HFF-Myc (cell line): ENCODE measurements around the gene RFX2.

ENCODE experiments used
- DNase-seq: peaks from one replicate; pipeline ENCODE4 v3.0.0-alpha.2; 2011; ENCODE audit warnings: low read depth; ENCODE audit errors: extremely low read depth
- H3K4me3 ChIP-seq: replicated peaks from 2 replicates; pipeline ENCODE4 v1.5.1; 2011; ENCODE audit warnings: low read depth, mild to moderate bottlenecking, control low read depth, low read length
- TF ChIP-seq, protein P1 (sequence below): IDR thresholded peaks from 2 replicates; pipeline ENCODE4 v1.5.1; 2012; ENCODE audit warnings: mild to moderate bottlenecking, low read depth, low read length, control low read depth; ENCODE audit errors: missing control alignments

RFX2 gene

DNA sequence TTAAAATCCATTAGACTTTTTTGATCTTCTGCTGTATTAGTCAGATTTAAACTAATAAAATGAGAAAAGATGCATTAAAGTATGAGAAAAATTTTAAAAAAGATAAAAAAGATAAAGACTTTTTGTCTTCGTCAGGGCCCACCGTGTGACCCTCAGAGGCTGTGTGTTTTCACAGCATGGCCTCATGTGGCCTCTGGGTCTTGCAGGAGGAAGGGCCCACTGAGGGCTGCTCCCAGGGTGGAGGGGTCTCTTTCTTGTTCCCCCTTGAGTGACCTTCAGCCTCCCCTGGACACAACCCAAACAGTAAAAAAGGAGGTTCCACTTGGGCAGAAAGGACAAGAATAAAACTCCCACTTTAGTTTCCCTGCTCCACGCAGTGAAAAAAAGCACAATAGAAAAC is 75.3 kb downstream of the RFX2 start:
- TF ChIP-seq, protein P1, sequence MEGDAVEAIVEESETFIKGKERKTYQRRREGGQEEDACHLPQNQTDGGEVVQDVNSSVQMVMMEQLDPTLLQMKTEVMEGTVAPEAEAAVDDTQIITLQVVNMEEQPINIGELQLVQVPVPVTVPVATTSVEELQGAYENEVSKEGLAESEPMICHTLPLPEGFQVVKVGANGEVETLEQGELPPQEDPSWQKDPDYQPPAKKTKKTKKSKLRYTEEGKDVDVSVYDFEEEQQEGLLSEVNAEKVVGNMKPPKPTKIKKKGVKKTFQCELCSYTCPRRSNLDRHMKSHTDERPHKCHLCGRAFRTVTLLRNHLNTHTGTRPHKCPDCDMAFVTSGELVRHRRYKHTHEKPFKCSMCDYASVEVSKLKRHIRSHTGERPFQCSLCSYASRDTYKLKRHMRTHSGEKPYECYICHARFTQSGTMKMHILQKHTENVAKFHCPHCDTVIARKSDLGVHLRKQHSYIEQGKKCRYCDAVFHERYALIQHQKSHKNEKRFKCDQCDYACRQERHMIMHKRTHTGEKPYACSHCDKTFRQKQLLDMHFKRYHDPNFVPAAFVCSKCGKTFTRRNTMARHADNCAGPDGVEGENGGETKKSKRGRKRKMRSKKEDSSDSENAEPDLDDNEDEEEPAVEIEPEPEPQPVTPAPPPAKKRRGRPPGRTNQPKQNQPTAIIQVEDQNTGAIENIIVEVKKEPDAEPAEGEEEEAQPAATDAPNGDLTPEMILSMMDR, result no peak
- no peak for DNase-seq
- H3K4me3 ChIP-seq, result no peak overlapping the region

GRCh38 chr19:6034512-6034911 is 75.8 kb downstream of the RFX2 start:
- H3K4me3 ChIP-seq, result no peak overlapping the region
- TF ChIP-seq, protein P1, result no peak
- no peak for DNase-seq

DNA sequence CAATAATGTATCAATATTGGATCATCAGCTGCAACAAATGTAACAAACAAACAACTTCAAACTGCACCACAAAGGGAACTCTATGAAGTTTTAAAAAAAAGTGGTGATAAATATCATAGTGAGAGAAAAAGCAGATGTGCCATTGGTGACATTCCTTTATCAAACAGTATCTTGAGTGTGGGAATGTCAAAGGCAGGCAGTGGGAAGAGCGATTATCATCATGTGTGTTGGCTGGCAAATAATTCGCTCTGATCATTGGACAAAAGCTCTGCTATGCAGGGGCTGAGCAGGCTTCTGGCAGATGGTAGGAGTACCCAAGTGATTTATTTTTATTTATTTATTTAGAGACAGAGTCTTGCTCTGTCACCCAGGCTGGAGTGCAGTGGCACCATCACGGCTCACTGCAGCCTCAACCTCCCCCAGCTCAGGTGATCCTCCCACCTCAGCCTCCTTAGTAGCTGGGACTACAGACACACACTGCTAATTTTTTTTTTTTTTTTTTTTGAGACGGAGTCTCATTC is 76.5 kb downstream of the RFX2 start:
- TF ChIP-seq, protein P1, result no peak
- DNase-seq, result no peak
- H3K4me3 ChIP-seq, result no peak overlapping the region

DNA sequence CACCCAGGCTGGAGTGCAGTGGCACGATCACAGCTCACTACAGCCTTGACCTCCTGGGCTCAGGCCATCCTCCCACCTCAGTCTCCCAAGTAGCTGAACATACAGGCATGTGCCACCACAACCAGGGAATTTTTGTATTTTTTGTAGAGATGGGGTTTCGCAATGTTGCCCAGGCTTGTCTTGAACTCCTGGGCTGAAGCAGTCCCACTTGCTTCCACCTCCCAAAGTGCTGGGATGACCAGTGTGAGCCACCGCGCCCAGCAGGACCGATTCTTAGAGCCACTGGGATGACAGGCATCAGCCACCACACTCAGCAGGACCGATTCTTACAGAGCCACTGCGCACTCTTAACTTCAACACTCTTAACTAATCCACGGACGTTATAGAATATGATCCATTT is 77.5 kb downstream of the RFX2 start:
- no peak for DNase-seq
- H3K4me3 ChIP-seq, result no peak overlapping the region
- TF ChIP-seq, protein P1, result no peak

- TF ChIP-seq, protein P1, result no peak
- H3K4me3 ChIP-seq, result no peak overlapping the region
- DNase-seq, result no peak
Measured at GRCh38 chr19:6032381-6032780, 77.9 kb downstream of the RFX2 start.

- DNase-seq, result no peak
- H3K4me3 ChIP-seq, result no peak overlapping the region
- TF ChIP-seq, protein P1, result no peak
Measured at GRCh38 chr19:6030214-6030507, 80.1 kb downstream of the RFX2 start.
